ENCODE data around the gene ANKMY2.
"Not testable (repeated sequence)": the region's sequence is repeated elsewhere in the genome, so short reads cannot be mapped to it uniquely, and the experiment has no call there.

Gene ANKMY2

DNA sequence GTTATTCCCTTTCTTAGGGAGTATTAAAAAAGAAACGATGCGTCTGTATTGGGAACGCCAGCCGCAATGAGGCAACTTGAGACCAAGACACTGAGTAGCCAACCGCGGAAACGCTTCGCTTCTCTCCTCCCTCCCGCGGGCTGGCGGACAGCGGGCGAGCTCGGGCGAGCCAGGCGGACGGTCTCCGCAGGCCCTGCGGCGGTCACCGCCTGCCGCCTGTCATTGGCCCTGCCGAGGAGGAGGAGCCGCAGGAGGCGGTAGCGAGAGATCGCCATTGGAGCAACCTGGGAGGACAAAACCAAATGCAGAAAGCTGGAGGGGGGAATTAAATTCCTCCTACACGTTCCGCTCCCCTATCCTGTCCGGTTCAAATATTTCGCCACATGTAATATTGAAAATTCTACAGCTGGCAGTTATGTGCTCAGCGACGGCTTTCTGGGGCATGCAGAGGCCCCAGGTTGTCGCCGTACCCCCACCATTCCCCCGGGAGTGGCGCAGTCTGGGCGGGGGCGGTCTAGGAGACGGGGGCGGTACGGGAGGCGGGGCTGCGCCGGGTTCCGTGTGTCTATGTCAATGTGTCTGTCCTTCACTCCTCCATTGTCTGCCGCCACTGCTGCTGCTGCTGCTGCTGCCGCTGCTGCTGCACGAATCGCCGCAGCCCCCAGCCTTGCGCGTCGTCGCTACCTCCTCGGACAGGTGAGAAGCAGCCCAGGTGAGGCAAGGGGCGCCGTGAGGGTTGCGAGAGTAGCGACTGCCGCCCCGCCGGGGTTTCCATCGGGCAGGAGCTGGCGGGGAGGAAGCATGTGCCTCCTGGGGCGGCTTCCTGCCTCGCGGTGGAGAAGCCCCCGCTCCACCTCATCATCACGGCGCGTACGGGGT lies at the start of gene ANKMY2, which contains the start of gene BZW2:
Gene ANKMY2, minus strand, starts transcription at position 162 of the 879 bp plus-strand sequence. CDS start 181 bp downstream, outside the sequence.
Gene BZW2, plus strand, starts transcription at position 589 of the 879 bp plus-strand sequence. CDS start 19,263 bp downstream, outside the sequence.
- peak; percentile 95 for DNase-seq (ENCODE audit: low spot score)

- DNase-seq (ENCODE audit: low spot score), result no peak
These were observed 49.3 kb upstream of the ANKMY2 start for GRCh38 chr7:16694806-16695205.

- no peak for DNase-seq (ENCODE audit: low spot score)
These were observed 48.2 kb upstream of the ANKMY2 start for GRCh38 chr7:16693601-16694318.

DNA sequence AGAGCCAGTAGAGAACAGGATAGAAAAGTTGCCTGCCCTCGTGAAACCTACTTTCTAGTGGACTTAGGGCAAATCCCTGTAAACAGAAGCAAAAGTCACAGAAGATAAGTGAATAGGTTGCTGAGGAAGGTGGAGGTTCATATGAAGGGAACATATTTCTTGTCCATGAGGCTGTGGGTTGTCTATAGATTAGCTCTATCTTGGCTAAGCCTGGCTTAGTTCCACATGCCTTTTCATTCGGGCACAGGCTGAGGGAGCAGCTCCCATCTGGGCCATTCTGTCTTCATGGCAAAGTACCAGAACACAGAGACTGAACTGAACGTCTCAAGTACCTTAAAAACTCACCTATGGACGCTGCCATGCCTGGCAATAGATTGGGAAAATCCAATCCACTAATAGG lies 45.7 kb upstream of the ANKMY2 start:
- no peak for DNase-seq (ENCODE audit: low spot score)

DNA sequence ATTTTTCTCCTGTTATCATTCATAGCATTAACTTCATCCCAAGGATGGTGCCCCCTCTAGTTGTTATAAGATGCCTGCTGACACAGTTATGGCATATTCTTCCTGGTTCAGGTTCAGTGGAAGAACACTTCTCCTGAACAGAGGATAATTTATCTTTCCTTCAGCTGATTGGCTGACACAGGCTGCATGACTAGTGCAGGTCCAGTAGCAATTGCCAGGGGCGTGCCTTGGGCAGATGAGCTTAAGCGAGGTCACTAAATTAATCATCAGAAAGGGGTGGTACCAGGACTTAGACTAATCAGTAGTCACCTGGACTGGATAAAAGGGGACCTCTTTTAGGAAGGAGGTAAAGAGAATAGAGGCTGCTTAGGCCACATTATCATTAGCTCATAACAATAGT lies 42.7 kb upstream of the ANKMY2 start:
- DNase-seq (ENCODE audit: low spot score), result no peak

- DNase-seq (ENCODE audit: low spot score), result no peak
These were observed 40.0 kb upstream of the ANKMY2 start for GRCh38 chr7:16685535-16685934.

GRCh38 chr7:16684935-16685334 lies 39.4 kb upstream of the ANKMY2 start:
- DNase-seq (ENCODE audit: low spot score), result peak; percentile 6

GRCh38 chr7:16678645-16679566 lies 33.4 kb upstream of the ANKMY2 start:
- DNase-seq (ENCODE audit: low spot score), result not testable (repeated sequence)

DNA sequence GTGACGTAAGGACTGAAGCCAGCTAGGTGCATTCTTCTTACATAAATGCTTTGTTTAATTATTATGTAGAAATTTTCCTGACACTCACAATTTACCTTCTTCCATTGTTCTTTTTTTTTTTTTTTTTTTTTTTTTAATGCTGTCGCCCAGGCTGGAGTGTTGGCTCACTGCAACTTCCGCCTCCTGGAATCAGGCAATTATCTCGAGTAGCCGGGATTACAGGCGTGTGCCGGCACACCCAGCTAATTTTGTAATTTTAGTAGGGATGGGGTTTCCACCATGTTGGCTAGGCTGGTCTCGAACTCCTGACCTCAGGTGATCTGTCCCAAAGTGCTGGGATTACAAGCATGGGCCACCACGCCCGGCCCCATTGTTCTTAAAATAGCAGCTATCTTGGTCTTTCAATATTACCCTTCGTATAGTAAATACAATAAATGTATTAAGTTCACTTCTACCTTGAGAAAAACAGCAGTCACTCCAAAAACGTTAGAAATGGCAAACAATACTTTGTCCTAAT lies 32.5 kb upstream of the ANKMY2 start:
- DNase-seq (ENCODE audit: low spot score), result no peak

DNA sequence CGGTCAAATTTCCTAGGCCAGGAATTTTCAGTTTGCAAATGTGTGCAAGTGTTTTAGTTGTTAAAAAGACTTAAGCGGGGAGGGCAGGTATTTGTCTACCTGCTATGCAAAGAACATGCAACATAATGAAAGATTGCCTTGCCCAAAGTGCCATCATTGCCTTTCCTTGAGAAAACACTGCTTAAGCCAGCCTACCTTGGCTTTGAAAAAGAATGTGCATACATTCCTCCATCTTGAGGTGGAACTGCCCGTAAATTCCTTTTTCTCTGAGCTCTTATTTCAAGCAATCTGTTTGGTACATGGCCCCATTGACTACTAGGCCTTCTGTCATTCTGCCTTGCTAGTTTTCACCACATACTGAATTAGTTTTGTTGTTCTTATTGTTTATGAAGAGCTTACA lies 29.7 kb upstream of the ANKMY2 start:
- DNase-seq (ENCODE audit: low spot score), result no peak

GRCh38 chr7:16671811-16672210 lies 26.3 kb upstream of the ANKMY2 start:
- no peak for DNase-seq (ENCODE audit: low spot score)

DNA sequence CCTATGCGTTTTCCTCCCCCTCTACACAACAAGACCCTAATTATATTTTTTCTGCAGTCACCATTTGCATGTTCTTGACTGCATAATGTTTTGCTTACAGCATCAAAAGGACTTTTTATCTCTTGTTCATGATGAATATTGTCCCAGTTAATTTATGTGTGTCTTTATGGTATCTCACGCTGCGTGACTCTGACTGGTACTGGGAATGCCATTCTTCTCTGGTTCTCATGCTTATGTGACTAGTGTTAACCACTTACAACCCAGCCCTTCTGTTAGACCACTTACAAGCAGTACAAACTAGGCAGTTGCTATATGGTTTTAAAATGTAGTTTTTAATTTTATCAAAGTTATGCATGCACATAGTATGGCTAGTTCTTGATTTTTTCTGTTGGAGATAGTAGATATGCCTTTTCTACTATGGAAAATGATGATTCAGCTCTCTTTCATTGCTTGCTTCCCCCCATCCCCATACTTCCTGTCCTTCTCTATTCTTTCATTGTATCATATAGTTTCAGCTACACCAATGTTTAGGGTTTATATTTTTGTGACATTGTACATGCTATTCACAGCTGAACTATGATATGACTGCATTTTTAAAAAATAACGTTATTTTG lies 25.3 kb upstream of the ANKMY2 start:
- no peak for DNase-seq (ENCODE audit: low spot score)

- DNase-seq (ENCODE audit: low spot score), result no peak
These were observed 24.5 kb upstream of the ANKMY2 start for GRCh38 chr7:16670021-16670420.

- no peak for DNase-seq (ENCODE audit: low spot score)
These were observed 24.0 kb upstream of the ANKMY2 start for GRCh38 chr7:16669581-16669980.

GRCh38 chr7:16668978-16669377 lies 23.4 kb upstream of the ANKMY2 start:
- no peak for DNase-seq (ENCODE audit: low spot score)

DNA sequence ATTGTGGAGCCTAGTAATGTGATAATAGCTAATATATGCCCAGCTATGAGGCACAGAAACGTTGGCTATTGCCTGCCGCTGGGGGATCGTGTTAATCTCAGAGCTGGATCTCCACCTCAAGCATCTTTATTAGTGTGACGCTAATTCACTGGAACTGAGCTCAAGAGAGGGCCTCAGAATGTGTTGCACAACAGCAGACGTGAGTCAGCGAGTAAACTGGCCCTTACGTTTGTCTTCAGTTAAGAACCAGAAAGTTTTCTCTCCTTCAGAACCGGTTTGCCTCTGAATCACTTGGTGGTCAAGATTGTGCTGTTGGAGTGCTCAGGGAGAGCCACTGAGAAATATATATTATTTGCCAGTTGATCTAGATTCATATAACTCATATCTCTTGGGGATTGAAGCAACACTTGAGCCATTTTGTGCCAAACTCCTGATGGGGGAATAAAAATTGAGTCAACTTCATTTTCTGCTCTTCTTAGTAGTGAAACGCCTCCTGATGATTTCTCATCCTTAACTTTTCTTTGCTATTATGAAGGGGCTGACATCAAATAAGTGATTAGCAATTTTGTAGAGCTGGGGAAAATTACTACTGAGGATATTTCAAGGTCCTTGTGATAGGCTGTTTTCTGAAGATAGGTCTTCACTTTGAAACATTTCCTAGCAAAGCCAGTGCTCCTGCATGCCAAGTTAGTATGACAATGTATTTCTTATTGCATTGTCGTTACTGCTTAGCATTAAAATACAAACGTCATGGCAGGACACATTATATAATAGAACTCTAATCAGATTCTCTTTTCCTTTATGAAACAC lies 22.7 kb upstream of the ANKMY2 start:
- DNase-seq (ENCODE audit: low spot score), result no peak

DNA sequence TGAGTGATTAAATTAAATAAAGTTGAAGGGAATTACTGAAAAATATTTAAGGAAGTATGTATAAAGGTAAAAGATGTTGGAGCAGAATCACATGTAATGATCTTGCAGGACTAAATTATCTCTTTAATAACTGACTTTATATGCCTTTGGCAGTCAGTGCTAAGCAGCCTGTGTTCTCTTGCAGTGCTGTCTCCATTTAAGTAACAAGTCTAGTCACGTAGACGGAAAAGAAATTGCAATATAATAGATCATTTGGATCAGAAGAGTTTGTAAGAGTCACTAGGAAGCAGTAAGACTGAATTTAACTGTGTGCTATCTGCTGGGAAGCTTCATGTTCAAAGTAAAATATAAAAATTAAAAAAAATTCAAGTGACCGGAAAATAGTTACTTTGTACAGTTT lies 21.8 kb upstream of the ANKMY2 start:
- DNase-seq (ENCODE audit: low spot score), result no peak

DNA sequence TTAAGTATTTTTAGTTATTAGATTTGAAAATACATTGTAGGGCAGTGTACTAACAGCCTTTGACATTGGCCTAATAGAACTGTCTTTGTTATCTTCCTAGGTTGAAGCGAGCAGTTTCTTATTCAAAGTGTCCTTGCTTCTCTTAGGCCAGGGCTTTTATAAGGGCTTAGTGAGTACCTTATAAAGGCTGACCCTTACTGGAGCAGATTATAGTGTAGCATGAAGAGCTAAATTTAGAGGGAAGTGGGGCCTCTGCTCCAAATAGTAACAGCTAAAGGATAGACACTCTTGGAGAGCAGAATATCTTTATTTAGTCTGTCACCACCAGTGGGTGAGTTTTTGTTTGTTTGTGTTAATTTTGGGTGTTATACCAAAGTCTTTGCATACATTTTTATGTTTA lies 16.4 kb upstream of the ANKMY2 start:
- DNase-seq (ENCODE audit: low spot score), result no peak

- no peak for DNase-seq (ENCODE audit: low spot score)
These were observed 15.3 kb upstream of the ANKMY2 start for GRCh38 chr7:16660702-16661464.
